Caco-2 (cell line): ENCODE data around the gene ANKMY1. TPM values are rescaled to one million over a fixed set of nuclear protein-coding genes. Genes with fewer than 3 reads are reported as not detected.
A peak's percentile ranks its signal among the peaks of the same experiment; 100 is the strongest.

ENCODE experiments used
- BruUV-seq: library from RNA; stranded (reverse); fragments of 400-500 nt; replicated peaks from 2 replicates; lab custom pipeline; 2021; lab: Mats Ljungman, UMichigan
- CTCF ChIA-PET: fragments of 300-600 bp; sonication (Branson Sonifier 250); formaldehyde crosslinking; loops from one replicate; lab custom pipeline; 2022; ENCODE audit warnings: antibody characterized with exemption; lab: Charles Lee
- POLR2A ChIA-PET: fragments of 300-600 bp; sonication (Branson Sonifier 250); formaldehyde crosslinking; loops from one replicate; lab custom pipeline; 2022; ENCODE audit warnings: antibody characterized with exemption; lab: Charles Lee
- DNase-seq, 2 experiments: peaks; one replicate each; pipeline versions ENCODE4 v3.0.0 to v3.0.0-alpha.2; 2020 to 2022
- H3K27me3 ChIP-seq: replicated peaks from 2 replicates; pipeline ENCODE4 v1.6.0; 2011; ENCODE audit warnings: low read length; ENCODE audit not compliant: control insufficient read depth, insufficient read depth
- H3K36me3 ChIP-seq: 2 replicates; pipeline ENCODE4 v1.5.1; 2011; ENCODE audit warnings: low read length; ENCODE audit not compliant: control insufficient read depth, insufficient read depth
- H3K4me1 ChIP-seq: fragments of 250-450 bp; sonication (Bioruptor Pico); 2 replicates; pipeline ENCODE4 v1.5.1; 2020; ENCODE audit warnings: mild to moderate bottlenecking
- H3K4me3 ChIP-seq: 2 replicates; pipeline ENCODE4 v1.5.1; 2011; ENCODE audit warnings: low read depth, mild to moderate bottlenecking, control low read depth, low read length
- H3K9me3 ChIP-seq: fragments of 250-450 bp; sonication (Bioruptor Pico); 2 replicates; pipeline ENCODE4 v1.5.1; 2020; ENCODE audit warnings: mild to moderate bottlenecking, moderate library complexity
- H3K27ac Mint-ChIP-seq: one replicate; pipeline ENCODE4 v1.8.0; 2022; ENCODE audit warnings: mixed read lengths; ENCODE audit not compliant: unreplicated experiment
- H3K27me3 Mint-ChIP-seq: one replicate; pipeline ENCODE4 v1.8.0; 2022; ENCODE audit warnings: mixed read lengths; ENCODE audit not compliant: insufficient read depth, unreplicated experiment
- H3K36me3 Mint-ChIP-seq: one replicate; pipeline ENCODE4 v1.8.0; 2022; ENCODE audit warnings: mild to moderate bottlenecking, mixed read lengths; ENCODE audit not compliant: insufficient read depth, unreplicated experiment
- H3K4me1 Mint-ChIP-seq: one replicate; pipeline ENCODE4 v1.8.0; 2022; ENCODE audit warnings: low read depth, mixed read lengths; ENCODE audit not compliant: unreplicated experiment
- H3K4me3 Mint-ChIP-seq: one replicate; pipeline ENCODE4 v1.8.0; 2022; ENCODE audit warnings: mild to moderate bottlenecking, moderate library complexity, mixed read lengths; ENCODE audit not compliant: unreplicated experiment
- H3K9me3 Mint-ChIP-seq: one replicate; pipeline ENCODE4 v1.8.0; 2022; ENCODE audit warnings: mixed read lengths; ENCODE audit not compliant: unreplicated experiment
- CTCF ChIP-seq, 2 experiments: fragments of 200-600 bp in 1 of 2; IDR thresholded peaks; 1 replicate in 1 of 2; 2 replicates in 1 of 2; pipeline versions ENCODE4 v1.5.1 to v1.8.0; 2011 to 2022; ENCODE audit warnings: antibody characterized with exemption in 1 of 2, control low read depth in 1 of 2, inconsistent platforms in 1 of 2, low read depth in 1 of 2, low read length in 1 of 2, mild to moderate bottlenecking in 1 of 2, moderate library complexity in 1 of 2; ENCODE audit not compliant: insufficient read depth in 1 of 2, severe bottlenecking in 1 of 2, unreplicated experiment in 1 of 2
- intact Hi-C: fragments of 100-400 bp; cut with micrococcal nuclease; formaldehyde crosslinking; loops from one replicate; pipeline ENCODE4 v1.10.0; 2022; ENCODE audit not compliant: unreplicated experiment
- total RNA-seq: library from RNA; stranded (reverse); gene quantifications from 2 replicates; pipeline ENCODE4 v1.2.3, GENCODE V29; 2022

The ANKMY1 gene
- total RNA-seq, 1 experiment from 2014 or later = 12.2 TPM

GRCh38 chr2:240436683-240437550 lies 120.9 kb downstream of the ANKMY1 start:
- H3K4me1 Mint-ChIP-seq = no peaks in the 10 kb centered on the region
- no peaks in the 10 kb centered on the region for H3K27me3 ChIP-seq
- no peaks in the 10 kb centered on the region for H3K36me3 ChIP-seq
- H3K36me3 Mint-ChIP-seq = no peaks in the 10 kb centered on the region
- intact Hi-C loops = loop anchor here (5.0 kb wide), 2 partner anchors 180 to 285 kb away; no protein-coding TSS in a partner anchor
- no peaks in the 10 kb centered on the region for H3K9me3 ChIP-seq
- no peak overlapping the region for H3K27ac Mint-ChIP-seq
- DNase-seq = no peak
- H3K4me3 ChIP-seq = peak overlapping the region; percentile 64
- BruUV-seq = TSS peak; percentile 58
- ChIA-PET POLR2A (no interaction called here), CTCF (interaction anchor here (0.6 to 1.7 kb wide), 5 partner anchors 46 to 376 kb away, joined by 3 to 7 read pairs (median 3); no protein-coding TSS in a partner anchor)
- H3K4me3 Mint-ChIP-seq = peak overlapping the region; percentile 63
- no peaks in the 10 kb centered on the region for H3K27me3 Mint-ChIP-seq
- no peaks in the 10 kb centered on the region for H3K9me3 Mint-ChIP-seq
- TF ChIP-seq CTCF (IDR thresholded peaks at IDR 0.05; ENCODE audit: insufficient read depth in 1 of 2, low read depth in 1 of 2, low read length in 1 of 2, severe bottlenecking in 1 of 2, unreplicated experiment in 1 of 2) = no peak
- H3K4me1 ChIP-seq = peaks cover 9% of the 10 kb centered on the region; the same call in 1 of the 2 replicates

- intact Hi-C loops = loop anchor here (5.0 kb wide), 2 partner anchors 179 to 284 kb away; no protein-coding TSS in a partner anchor
- peak overlapping the region; percentile 64 for H3K4me3 ChIP-seq
- Mint-ChIP-seq H3K9me3 (no peaks in the 10 kb centered on the region), H3K36me3 (no peaks in the 10 kb centered on the region), H3K4me3 (peak overlapping the region; percentile 63), H3K4me1 (no peaks in the 10 kb centered on the region), H3K27ac (no peak overlapping the region), H3K27me3 (no peaks in the 10 kb centered on the region)
- CTCF ChIA-PET = interaction anchor here (0.6 to 1.7 kb wide), 5 partner anchors 45 to 286 kb away, joined by 3 to 7 read pairs (median 3); no protein-coding TSS in a partner anchor
- no peak for TF ChIP-seq CTCF (IDR thresholded peaks at IDR 0.05; ENCODE audit: insufficient read depth in 1 of 2, low read depth in 1 of 2, low read length in 1 of 2, severe bottlenecking in 1 of 2, unreplicated experiment in 1 of 2)
- no peaks in the 10 kb centered on the region for H3K9me3 ChIP-seq
- no peaks in the 10 kb centered on the region for H3K36me3 ChIP-seq
- DNase-seq = no peak
- POLR2A ChIA-PET = no interaction called here
- H3K27me3 ChIP-seq = no peaks in the 10 kb centered on the region
- no TSS peak for BruUV-seq
- peaks cover 9% of the 10 kb centered on the region; the same call in 1 of the 2 replicates for H3K4me1 ChIP-seq
Observed at GRCh38 chr2:240435948-240436682, 121.7 kb downstream of the ANKMY1 start.

GRCh38 chr2:240435457-240435947 lies 122.3 kb downstream of the ANKMY1 start, which contains the start of gene GPC1:
Gene GPC1 (plus strand): TSS chr2:240435663. CDS start chr2:240435919, 256 bp downstream.
- H3K4me3 ChIP-seq = peak within 1 kb of the TSS; percentile 64
- H3K27me3 Mint-ChIP-seq = no peaks in the 10 kb centered on the region
- H3K4me3 Mint-ChIP-seq = peak within 1 kb of the TSS; percentile 73
- no peak for TF ChIP-seq CTCF (IDR thresholded peaks at IDR 0.05; ENCODE audit: insufficient read depth in 1 of 2, low read depth in 1 of 2, low read length in 1 of 2, severe bottlenecking in 1 of 2, unreplicated experiment in 1 of 2)
- peak; percentile 62 to 75 for DNase-seq
- intact Hi-C loops = loop anchor here (5.0 kb wide), 2 partner anchors 178 to 283 kb away; no protein-coding TSS in a partner anchor
- H3K9me3 ChIP-seq = no peaks in the 10 kb centered on the region
- no peaks in the 10 kb centered on the region for H3K9me3 Mint-ChIP-seq
- no peaks in the 10 kb centered on the region for H3K36me3 ChIP-seq
- ChIA-PET POLR2A (no interaction called here), CTCF (interaction anchor here (0.6 to 1.7 kb wide), 2 partner anchors 131 to 179 kb away, joined by 3 to 7 read pairs; no protein-coding TSS in a partner anchor)
- H3K4me1 ChIP-seq = peaks cover 9% of the 10 kb centered on the region; the same call in 1 of the 2 replicates
- no peaks in the 10 kb centered on the region for H3K4me1 Mint-ChIP-seq
- no peak within 1 kb of the TSS for H3K27ac Mint-ChIP-seq
- no peaks in the 10 kb centered on the region for H3K36me3 Mint-ChIP-seq
- no peaks in the 10 kb centered on the region for H3K27me3 ChIP-seq
- BruUV-seq = no TSS peak
